ENCODE data around the gene ZFHX2. TPM values are rescaled to one million over a fixed set of nuclear protein-coding genes. Genes with fewer than 3 reads are reported as not detected.

Gene ZFHX2
- total RNA-seq, 1 donor from 2014 or later: 39.1 TPM

- H3K4me3 Mint-ChIP-seq (ENCODE audit: unreplicated experiment): peak overlapping the region; percentile 97
- peaks cover 20% of the 10 kb centered on the region for H3K4me1 Mint-ChIP-seq (ENCODE audit: low read depth, unreplicated experiment)
- TF ChIP-seq, protein P1, sequence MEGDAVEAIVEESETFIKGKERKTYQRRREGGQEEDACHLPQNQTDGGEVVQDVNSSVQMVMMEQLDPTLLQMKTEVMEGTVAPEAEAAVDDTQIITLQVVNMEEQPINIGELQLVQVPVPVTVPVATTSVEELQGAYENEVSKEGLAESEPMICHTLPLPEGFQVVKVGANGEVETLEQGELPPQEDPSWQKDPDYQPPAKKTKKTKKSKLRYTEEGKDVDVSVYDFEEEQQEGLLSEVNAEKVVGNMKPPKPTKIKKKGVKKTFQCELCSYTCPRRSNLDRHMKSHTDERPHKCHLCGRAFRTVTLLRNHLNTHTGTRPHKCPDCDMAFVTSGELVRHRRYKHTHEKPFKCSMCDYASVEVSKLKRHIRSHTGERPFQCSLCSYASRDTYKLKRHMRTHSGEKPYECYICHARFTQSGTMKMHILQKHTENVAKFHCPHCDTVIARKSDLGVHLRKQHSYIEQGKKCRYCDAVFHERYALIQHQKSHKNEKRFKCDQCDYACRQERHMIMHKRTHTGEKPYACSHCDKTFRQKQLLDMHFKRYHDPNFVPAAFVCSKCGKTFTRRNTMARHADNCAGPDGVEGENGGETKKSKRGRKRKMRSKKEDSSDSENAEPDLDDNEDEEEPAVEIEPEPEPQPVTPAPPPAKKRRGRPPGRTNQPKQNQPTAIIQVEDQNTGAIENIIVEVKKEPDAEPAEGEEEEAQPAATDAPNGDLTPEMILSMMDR (IDR thresholded peaks at IDR 0.05; ENCODE audit: partially characterized antibody, unreplicated experiment): no peak
- H3K27me3 Mint-ChIP-seq (ENCODE audit: unreplicated experiment): peaks cover 21% of the 10 kb centered on the region
- no peak for DNase-seq
- peak overlapping the region; percentile 43 for H3K27ac Mint-ChIP-seq (ENCODE audit: unreplicated experiment)
- peaks cover 12% of the 10 kb centered on the region for H3K9me3 Mint-ChIP-seq (ENCODE audit: unreplicated experiment)
- peaks cover 4% of the 10 kb centered on the region for H3K36me3 Mint-ChIP-seq (ENCODE audit: unreplicated experiment)
Observed at GRCh38 chr14:23568021-23568599, 16.5 kb upstream of the ZFHX2 start.

- Mint-ChIP-seq H3K36me3 (ENCODE audit: unreplicated experiment) (peaks cover 4% of the 10 kb centered on the region), H3K4me3 (ENCODE audit: unreplicated experiment) (peak within 1 kb of the TSS; percentile 97), H3K27ac (ENCODE audit: unreplicated experiment) (peak within 1 kb of the TSS; percentile 62), H3K4me1 (ENCODE audit: low read depth, unreplicated experiment) (peaks cover 22% of the 10 kb centered on the region), H3K9me3 (ENCODE audit: unreplicated experiment) (peaks cover 12% of the 10 kb centered on the region), H3K27me3 (ENCODE audit: unreplicated experiment) (peaks cover 21% of the 10 kb centered on the region)
- DNase-seq: peak; percentile 84
- TF ChIP-seq, protein P1 (IDR thresholded peaks at IDR 0.05; ENCODE audit: partially characterized antibody, unreplicated experiment): no peak
Observed at GRCh38 chr14:23567186-23568020, 15.8 kb upstream of the ZFHX2 start, which contains the start of gene AP1G2. Gene AP1G2, minus strand, starts transcription at chr14:23567791. Its CDS starts 477 bp downstream, at chr14:23567314.

DNA sequence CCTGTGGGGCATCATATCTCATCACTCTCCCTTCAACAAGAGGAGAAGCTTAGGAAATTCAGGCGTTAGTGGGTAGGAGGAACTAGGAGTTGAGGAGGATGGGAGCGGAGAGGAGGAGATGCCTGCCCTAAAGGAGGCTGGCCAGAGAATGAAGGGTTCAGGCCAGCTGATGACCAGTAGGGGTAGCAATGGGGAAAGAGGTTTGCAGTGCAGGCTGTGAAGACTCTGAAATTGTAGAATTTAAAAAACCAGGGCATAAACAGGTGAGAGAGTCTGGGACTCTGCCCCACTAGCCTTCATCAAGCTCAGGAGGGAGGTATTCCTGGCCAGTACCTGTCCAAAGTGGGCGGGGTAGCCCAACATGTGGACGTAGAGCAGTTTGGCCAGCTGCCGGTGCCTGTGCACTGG is 15.2 kb upstream of the ZFHX2 start:
- TF ChIP-seq, protein P1 (IDR thresholded peaks at IDR 0.05; ENCODE audit: partially characterized antibody, unreplicated experiment): no peak
- peaks cover 12% of the 10 kb centered on the region for H3K9me3 Mint-ChIP-seq (ENCODE audit: unreplicated experiment)
- peaks cover 16% of the 10 kb centered on the region for H3K27me3 Mint-ChIP-seq (ENCODE audit: unreplicated experiment)
- H3K4me1 Mint-ChIP-seq (ENCODE audit: low read depth, unreplicated experiment): peaks cover 19% of the 10 kb centered on the region
- H3K4me3 Mint-ChIP-seq (ENCODE audit: unreplicated experiment): peak overlapping the region; percentile 97
- H3K36me3 Mint-ChIP-seq (ENCODE audit: unreplicated experiment): peaks cover 4% of the 10 kb centered on the region
- no peak for DNase-seq
- peak overlapping the region; percentile 48 for H3K27ac Mint-ChIP-seq (ENCODE audit: unreplicated experiment)

- H3K27ac Mint-ChIP-seq (ENCODE audit: unreplicated experiment): peak overlapping the region; percentile 52
- peaks cover 4% of the 10 kb centered on the region for H3K36me3 Mint-ChIP-seq (ENCODE audit: unreplicated experiment)
- TF ChIP-seq, protein P1 (IDR thresholded peaks at IDR 0.05; ENCODE audit: partially characterized antibody, unreplicated experiment): no peak
- H3K9me3 Mint-ChIP-seq (ENCODE audit: unreplicated experiment): peaks cover 10% of the 10 kb centered on the region
- DNase-seq: peak; percentile 8
- H3K27me3 Mint-ChIP-seq (ENCODE audit: unreplicated experiment): peaks cover 19% of the 10 kb centered on the region
- H3K4me3 Mint-ChIP-seq (ENCODE audit: unreplicated experiment): peak overlapping the region; percentile 97
- peaks cover 18% of the 10 kb centered on the region for H3K4me1 Mint-ChIP-seq (ENCODE audit: low read depth, unreplicated experiment)
Observed at GRCh38 chr14:23566112-23566777, 14.7 kb upstream of the ZFHX2 start.
